Upper lobe of left lung (tissue), 6 donors: Measurements from ENCODE around the gene KCNG4. TPM values are rescaled to one million over a fixed set of nuclear protein-coding genes. Genes with fewer than 3 reads are reported as not detected.

ENCODE experiments used
- ATAC-seq, 2 donors: fragments of 200-7000 bp; cut with Tn5 transposase; one replicate each; pipeline ENCODE4 v1.9.1; 2022; ENCODE audit warnings: mild to moderate bottlenecking in 2 of 2, moderate library complexity in 2 of 2; ENCODE audit not compliant: low FRiP score in 2 of 2
- DNase-seq, 2 donors: peaks; one replicate each; pipeline ENCODE4 v3.0.0-alpha.2; 2019 to 2020
- H3K27ac ChIP-seq, 4 donors: fragments of 200-600 bp; sonication (generic); one replicate each; pipeline ENCODE4 v1.5.1; 2016 to 2019
- H3K27me3 ChIP-seq, 4 donors: fragments of 200-600 bp; sonication (generic); one replicate each; pipeline ENCODE4 v1.5.1; 2017 to 2019
- H3K36me3 ChIP-seq, 4 donors: fragments of 200-600 bp; sonication (generic); one replicate each; pipeline ENCODE4 v1.5.1; 2016 to 2019
- H3K4me1 ChIP-seq, 4 donors: fragments of 200-600 bp; sonication (generic); one replicate each; pipeline ENCODE4 v1.5.1; 2018 to 2019
- H3K4me3 ChIP-seq, 4 donors: fragments of 200-600 bp; sonication (generic); one replicate each; pipeline ENCODE4 v1.5.1; 2017 to 2019; ENCODE audit warnings: mild to moderate bottlenecking in 2 of 4, moderate library complexity in 1 of 4
- H3K9me3 ChIP-seq, 4 donors: fragments of 200-600 bp; sonication (generic); one replicate each; pipeline ENCODE4 v1.5.1; 2018 to 2019
- EP300 ChIP-seq, 4 donors: sonication (generic); formaldehyde crosslinking; IDR thresholded peaks; one replicate each; pipeline ENCODE4 v1.5.1; 2017; ENCODE audit warnings: antibody characterized with exemption in 4 of 4, control low read depth in 2 of 4
- POLR2A ChIP-seq, 4 donors: fragments of 450-650 bp; IDR thresholded peaks; one replicate each; pipeline ENCODE4 v1.5.1; 2016 to 2017; ENCODE audit warnings: antibody characterized with exemption in 4 of 4, mild to moderate bottlenecking in 2 of 4
- POLR2AphosphoS5 ChIP-seq, 2 donors: sonication (generic); formaldehyde crosslinking; IDR thresholded peaks; one replicate each; pipeline ENCODE4 v1.5.1; 2017; ENCODE audit warnings: antibody characterized with exemption in 2 of 2
- WGBS, 2 donors: methylation state at CpG; one replicate each; pipeline ENCODE4 v1.1.5; 2017 to 2018; 5-methylcytosine and 5-hydroxymethylcytosine counted together
- total RNA-seq, 6 donors: library from RNA; depleted of rRNA in 4 of 6; stranded (reverse); fragments of >200 nt in 4 of 6; gene quantifications; one replicate each; pipeline versions ENCODE4 v1.1.0 to v1.2.1, GENCODE V29; 2016 to 2021
- TF ChIP-seq, protein P1 (sequence below), 6 experiments: fragments of 450-650 bp in 4 of 6; fragments of 200-600 bp in 2 of 6; sonication (generic) in 2 of 6; IDR thresholded peaks; one replicate each; pipeline ENCODE4 v1.5.1; 2016 to 2019; ENCODE audit warnings: antibody characterized with exemption in 6 of 6
- donor health status: DM: no; HTN: no; CAD: no; lungs with moderate emphysema.
- donor health status: DM: no; HTN: yes; CAD: no; lungs with severe emphysema.

Gene KCNG4
- total RNA-seq, 6 donors from 2014 or later: not detected

DNA sequence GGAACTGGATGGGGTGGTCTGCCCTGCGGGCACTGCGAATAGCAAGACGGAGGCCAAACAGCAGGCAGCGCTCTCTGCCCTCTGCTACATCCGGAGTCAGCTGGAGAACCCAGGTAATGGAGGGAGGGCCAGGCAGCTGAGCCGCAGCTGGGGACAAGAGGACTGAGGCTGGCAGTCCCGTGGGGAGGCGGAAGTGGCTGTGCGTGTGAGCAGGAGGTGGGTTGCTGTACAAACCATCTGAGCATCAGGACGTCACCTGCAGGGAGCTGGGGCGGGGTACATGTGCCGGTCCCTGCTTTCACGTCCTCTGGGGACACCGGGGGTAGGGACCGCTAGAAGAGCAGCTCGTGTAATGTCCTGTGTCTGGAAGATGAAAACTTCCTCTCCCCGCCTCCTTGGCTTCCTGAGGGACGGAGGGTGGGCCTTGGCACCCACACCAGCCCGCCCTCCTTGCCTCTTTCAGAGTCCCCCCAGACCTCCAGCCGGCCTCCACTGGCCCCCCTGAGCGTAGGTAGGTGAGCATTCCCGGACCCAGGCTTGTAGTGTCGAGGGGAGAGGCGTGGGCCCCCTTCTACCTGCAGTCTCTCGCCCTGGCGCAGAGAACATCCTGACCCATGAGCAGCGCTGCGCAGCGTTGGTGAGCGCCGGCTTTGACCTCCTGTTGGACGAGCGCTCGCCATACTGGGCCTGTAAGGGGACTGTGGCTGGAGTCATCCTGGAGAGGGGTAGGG is 45.2 kb downstream of the KCNG4 start:
- H3K4me3 ChIP-seq: no peak overlapping the region
- WGBS, 2 donors: 63 to 70% methylated on average over 32 to 34 of the region's 34 CpGs
- no peaks in the 10 kb centered on the region for H3K27me3 ChIP-seq
- no peak overlapping the region for H3K27ac ChIP-seq
- H3K9me3 ChIP-seq: no peaks in the 10 kb centered on the region
- TF ChIP-seq, protein P1, sequence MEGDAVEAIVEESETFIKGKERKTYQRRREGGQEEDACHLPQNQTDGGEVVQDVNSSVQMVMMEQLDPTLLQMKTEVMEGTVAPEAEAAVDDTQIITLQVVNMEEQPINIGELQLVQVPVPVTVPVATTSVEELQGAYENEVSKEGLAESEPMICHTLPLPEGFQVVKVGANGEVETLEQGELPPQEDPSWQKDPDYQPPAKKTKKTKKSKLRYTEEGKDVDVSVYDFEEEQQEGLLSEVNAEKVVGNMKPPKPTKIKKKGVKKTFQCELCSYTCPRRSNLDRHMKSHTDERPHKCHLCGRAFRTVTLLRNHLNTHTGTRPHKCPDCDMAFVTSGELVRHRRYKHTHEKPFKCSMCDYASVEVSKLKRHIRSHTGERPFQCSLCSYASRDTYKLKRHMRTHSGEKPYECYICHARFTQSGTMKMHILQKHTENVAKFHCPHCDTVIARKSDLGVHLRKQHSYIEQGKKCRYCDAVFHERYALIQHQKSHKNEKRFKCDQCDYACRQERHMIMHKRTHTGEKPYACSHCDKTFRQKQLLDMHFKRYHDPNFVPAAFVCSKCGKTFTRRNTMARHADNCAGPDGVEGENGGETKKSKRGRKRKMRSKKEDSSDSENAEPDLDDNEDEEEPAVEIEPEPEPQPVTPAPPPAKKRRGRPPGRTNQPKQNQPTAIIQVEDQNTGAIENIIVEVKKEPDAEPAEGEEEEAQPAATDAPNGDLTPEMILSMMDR (IDR thresholded peaks at IDR 0.05): no peak
- TF ChIP-seq POLR2AphosphoS5 (IDR thresholded peaks at IDR 0.05) (no peak), EP300 (IDR thresholded peaks at IDR 0.05) (no peak), POLR2A (IDR thresholded peaks at IDR 0.05) (no peak)
- ATAC-seq (no peak), DNase-seq (peak in 1 of 2 donors; percentile 72)
- H3K4me1 ChIP-seq: no peaks in the 10 kb centered on the region
- no peaks in the 10 kb centered on the region for H3K36me3 ChIP-seq

DNA sequence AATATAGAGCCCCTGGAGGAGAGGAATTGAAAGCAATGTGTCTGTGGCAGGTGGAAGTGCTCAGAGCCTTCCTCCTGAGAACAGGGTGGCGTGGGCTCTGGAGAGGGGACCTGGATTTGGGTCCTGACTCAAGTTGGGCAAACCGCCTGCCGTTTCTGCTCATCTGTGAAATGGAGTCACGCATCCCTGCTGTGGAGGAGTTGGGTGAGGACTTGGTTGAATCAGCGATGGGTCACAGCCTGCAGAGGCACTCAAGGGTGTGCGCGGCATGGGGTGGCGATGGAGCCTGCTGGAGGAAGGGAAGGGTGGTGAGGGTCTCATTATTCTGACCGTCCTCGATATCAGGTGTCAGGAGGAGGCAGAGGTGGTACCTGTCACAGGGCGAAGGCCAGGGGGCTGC is 45.8 kb downstream of the KCNG4 start:
- DNase-seq (no peak), ATAC-seq (no peak)
- Histone ChIP-seq H3K36me3 (no peaks in the 10 kb centered on the region), H3K4me3 (no peak overlapping the region), H3K4me1 (no peaks in the 10 kb centered on the region), H3K9me3 (no peaks in the 10 kb centered on the region), H3K27me3 (no peaks in the 10 kb centered on the region), H3K27ac (no peak overlapping the region)
- WGBS, 2 donors: 80 to 87% methylated on average over 11 of the region's 11 CpGs
- no peak for TF ChIP-seq POLR2A (IDR thresholded peaks at IDR 0.05)
- TF ChIP-seq EP300 (IDR thresholded peaks at IDR 0.05): no peak
- no peak for TF ChIP-seq POLR2AphosphoS5 (IDR thresholded peaks at IDR 0.05)
- TF ChIP-seq, protein P1 (IDR thresholded peaks at IDR 0.05): no peak

DNA sequence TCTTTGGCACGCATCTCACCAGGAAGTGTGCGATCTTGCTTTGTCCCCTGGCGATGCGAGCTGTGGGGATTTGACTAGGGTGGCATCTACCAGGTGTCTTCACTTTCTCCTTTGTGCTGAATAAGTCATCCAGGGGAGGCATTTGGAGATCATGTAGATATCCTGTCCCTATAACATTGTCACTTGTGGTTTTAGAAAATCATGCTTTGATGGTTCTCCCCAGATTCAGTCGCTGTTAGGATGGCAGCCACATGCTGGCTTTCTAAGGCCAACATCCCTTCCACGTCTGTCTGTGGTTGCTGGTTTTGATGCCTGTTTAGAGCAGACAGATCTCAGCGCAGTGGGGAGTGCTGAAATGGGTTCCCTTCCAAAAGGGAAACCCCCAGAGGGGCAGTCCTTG is 46.3 kb downstream of the KCNG4 start:
- ATAC-seq (no peak), DNase-seq (no peak)
- WGBS, 2 donors: 77 to 85% methylated on average over 7 of the region's 7 CpGs
- no peak overlapping the region for H3K4me3 ChIP-seq
- no peaks in the 10 kb centered on the region for H3K27me3 ChIP-seq
- TF ChIP-seq POLR2A (IDR thresholded peaks at IDR 0.05) (no peak), POLR2AphosphoS5 (IDR thresholded peaks at IDR 0.05) (no peak), EP300 (IDR thresholded peaks at IDR 0.05) (no peak)
- TF ChIP-seq, protein P1 (IDR thresholded peaks at IDR 0.05): no peak
- no peaks in the 10 kb centered on the region for H3K36me3 ChIP-seq
- H3K4me1 ChIP-seq: no peaks in the 10 kb centered on the region
- H3K9me3 ChIP-seq: no peaks in the 10 kb centered on the region
- no peak overlapping the region for H3K27ac ChIP-seq

DNA sequence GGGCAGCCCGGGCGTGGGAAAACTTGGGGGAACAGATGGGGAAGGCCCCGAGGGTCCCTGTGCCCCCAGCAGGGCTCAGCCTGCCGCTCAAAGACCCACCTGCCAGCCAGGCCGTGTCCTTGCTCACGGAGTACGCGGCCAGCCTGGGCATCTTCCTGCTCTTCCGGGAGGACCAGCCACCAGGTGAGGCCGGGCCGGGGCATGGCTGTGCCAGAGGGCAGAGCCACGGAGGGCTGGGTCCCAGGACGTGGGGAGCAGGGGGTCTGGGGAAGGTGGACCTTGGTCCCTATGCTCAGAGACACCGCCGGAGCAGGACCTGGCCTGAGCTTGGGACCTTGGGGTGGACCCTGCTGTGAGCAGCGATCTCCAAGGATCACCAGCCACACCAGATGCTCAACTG is 48.3 kb downstream of the KCNG4 start:
- peaks cover 0 to 6% (median 0%) of the 10 kb centered on the region in 4 donors for H3K4me1 ChIP-seq
- no peak overlapping the region for H3K27ac ChIP-seq
- H3K36me3 ChIP-seq: no peaks in the 10 kb centered on the region
- no peak overlapping the region for H3K4me3 ChIP-seq
- ATAC-seq: no peak
- 90 to 100% methylated on average over 3 to 11 of the region's 16 CpGs for WGBS, 2 donors
- no peak for DNase-seq
- H3K9me3 ChIP-seq: no peaks in the 10 kb centered on the region
- H3K27me3 ChIP-seq: no peaks in the 10 kb centered on the region
- TF ChIP-seq, protein P1 (IDR thresholded peaks at IDR 0.05): no peak
- TF ChIP-seq POLR2A (IDR thresholded peaks at IDR 0.05) (no peak), POLR2AphosphoS5 (IDR thresholded peaks at IDR 0.05) (no peak), EP300 (IDR thresholded peaks at IDR 0.05) (no peak)
